NCI-H1436 treated with DMSO at 0.1 percent for 48 hours (cell line): ENCODE results near the gene LAPTM5.

ENCODE experiments used
- DNase-seq: peaks from one replicate; lab custom pipeline; 2025; lab: John Stamatoyannopoulos, UW

LAPTM5 gene

DNA sequence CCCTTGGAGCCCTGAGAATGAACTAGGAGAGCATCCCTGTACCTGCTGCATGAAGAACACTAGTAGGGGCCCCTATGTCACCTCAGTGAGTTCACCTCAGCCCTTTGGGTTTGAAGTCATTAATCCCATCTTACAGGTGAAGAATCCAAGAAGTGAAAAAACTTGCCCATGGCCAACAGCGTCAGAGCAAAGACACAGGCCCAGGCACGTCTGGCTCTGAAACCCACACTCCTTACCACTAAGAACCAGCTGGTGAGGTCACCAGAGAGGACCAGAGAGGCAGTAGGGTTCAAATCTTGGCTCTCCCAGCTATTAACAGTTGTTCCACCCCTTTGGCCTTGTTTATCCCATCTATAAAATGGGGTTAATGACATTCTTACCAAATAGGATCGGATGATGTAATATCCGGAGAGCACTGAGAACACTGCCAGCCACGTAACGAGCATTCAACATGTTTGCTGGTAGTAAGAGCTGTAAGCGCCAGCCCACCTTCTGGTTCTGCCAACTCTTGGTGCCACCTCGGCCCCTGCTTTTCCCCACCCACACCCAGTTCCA lies 43.0 kb downstream of the LAPTM5 start:
- no peak for DNase-seq

DNA sequence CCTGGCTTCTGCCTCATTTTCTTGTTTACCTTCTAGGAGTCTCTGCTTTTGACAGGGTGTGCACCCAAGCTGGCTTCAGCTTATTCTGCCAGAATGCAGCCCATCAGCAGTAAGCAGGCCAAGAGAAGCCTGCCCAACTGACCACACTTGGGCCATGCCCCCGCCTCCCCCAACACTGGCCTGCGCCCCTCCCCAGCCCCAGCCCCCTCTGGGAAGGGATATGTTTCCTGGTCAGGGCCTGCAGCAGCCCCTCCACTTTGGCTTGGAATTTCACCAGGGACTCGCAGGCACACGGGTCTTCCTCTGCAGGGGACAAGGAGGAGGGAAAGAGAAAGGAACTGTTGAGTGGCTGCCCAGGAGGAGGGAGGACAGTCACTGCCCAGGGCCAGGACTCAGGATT lies 43.5 kb downstream of the LAPTM5 start:
- no peak for DNase-seq

DNA sequence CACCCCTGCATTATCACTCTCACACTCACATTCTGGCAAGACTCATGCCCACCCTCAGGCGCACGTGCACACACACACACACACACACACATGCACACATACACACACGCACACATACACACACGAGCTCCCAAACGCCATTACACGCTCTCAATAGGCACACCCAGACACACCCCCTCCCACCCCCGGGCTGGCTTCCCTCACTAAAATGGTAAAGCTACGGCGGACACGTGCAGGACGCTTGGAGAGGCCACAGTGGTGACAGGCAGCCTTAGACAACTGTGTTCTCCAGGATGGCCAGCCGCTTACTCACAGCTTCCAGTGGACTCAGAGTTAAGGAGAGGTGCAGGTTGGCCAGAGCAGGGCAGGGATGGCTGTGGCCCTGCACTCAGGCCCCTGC lies 44.3 kb downstream of the LAPTM5 start:
- DNase-seq = no peak

DNA sequence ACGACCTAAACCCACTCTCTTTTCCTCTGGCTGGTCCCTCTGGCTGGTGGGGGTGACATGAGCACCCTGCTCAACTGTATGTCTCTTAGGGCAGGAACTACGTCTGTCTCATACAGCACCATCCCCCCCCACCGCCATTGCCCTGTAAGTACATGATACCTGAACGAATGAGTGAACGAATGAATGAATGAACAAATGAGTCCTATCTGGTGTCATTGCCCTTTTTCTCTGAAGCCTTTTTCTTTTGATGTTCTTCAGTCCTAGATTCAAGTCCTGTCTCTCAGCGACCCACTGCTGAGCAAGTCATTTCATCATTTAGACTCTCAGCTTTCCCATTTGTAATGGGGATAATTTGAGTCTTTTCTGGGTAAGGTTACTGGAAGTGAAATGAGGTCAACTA lies 45.0 kb downstream of the LAPTM5 start:
- DNase-seq = no peak

DNA sequence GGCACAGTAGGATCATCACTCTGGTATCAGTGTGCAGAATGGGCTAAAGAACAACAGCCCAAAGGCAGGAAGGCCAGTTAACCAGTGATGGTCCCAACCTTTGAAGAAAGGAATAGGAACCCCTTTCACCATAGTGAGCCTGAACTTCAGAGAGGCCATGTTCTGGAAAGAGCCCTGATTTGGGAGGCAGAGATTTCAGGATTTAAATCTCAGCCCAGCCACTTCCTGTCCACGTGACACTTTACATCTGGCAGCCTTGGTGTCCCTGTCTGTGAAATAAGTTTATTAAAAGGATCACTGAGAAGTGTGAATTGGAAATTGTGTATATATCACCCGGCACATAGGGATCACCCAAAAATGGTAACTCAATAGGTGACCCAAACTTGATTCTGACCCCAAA lies 47.2 kb downstream of the LAPTM5 start:
- no peak for DNase-seq

DNA sequence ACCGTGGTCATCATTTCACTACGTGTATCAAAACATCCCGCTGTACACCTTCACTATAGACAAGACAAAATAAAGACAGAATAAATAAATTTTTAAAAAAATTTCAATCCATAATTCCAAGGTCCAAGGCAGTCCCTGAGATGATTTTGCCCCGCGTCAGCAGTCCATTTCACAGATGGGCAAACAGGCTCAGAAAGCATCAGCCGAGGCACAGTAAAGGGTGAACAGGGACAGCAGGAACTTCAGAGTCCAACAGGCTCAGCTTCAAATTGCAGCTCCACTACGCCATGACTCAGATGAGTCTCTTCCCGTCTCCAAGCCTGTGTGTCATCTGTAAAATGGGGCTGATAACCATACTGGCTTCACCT lies 49.2 kb downstream of the LAPTM5 start:
- no peak for DNase-seq

DNA sequence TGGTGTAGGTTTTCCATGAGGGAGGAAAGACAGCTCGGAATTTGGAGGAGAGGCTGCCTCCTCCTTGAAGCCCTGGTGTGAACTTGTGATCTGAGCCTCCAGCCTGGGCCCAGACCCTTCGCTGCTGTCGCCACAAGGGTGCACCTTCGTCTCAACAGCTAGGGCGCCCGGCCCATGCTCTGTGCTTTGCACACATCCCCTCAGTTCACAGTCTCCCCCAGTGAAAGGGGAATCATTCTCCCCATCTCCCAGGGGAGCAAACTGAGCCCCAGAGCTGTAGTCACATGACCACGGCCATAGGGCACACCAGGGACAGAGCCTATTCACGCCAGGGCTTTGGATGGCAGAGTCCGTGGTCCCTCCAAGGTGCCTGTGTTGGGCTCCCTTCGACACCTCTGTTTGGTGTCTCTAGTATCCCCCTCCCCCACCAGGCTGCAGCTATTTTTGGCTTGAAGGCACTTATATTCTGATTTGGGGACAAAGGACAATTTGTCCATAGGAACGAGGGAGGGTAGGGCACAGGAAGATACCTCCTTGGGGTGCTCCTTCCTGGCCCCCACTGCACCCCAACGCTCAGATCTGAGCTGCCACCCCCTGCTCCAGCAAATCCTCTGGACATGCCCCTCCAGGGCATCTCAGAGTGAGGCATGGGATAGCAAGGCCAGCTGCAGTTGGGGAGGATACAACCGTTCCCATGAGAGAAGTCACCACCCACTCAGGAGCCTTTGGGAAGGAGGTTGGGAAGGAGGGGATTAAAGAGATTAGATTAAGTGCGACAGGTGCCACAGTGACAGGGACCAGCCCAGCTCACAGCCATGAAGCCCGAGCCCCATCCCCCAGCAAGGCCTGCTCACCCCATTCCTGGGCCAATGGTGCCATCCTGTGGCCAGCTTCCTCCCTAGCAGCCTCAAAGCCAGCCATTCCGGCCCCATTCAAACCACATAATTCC lies 49.9 kb downstream of the LAPTM5 start:
- DNase-seq = no peak

DNA sequence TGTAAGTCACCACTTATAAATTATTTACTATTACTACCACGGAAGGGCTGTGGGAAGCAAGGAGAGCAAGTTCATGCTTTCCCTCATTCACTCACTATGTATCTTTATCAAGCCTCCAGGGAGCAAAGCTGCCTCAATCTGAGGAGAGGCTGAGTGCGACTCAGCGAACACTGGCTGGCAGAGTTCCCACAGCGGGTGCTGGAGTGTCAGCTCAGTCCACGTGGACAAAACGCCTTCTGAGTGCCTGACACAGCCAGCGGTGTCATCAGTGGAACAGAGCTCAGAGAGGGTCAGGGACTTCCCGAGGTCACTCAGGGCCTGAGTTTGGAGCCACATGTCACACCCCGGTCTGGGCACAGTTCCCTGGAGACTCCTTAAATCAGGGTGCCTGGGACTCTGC lies 51.0 kb downstream of the LAPTM5 start:
- DNase-seq = peak; percentile 61

DNA sequence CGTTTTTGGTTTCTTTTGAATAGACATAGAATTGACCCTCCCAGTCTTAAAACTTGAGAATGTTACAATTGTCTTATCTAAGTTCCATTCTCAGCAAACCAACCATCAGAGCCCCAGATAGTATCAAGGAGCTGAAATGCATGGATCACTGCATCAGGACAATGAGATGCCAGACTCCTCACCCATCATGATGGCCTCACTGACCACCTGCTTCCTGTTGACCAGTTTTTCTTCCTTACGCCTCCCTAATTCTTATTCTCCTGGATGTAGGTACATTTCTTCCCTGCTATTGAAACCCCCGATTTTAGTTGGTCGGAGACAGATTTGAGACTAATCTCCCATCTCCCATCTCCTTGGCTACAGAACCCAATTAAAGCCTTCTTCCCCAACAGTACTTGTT lies 51.9 kb downstream of the LAPTM5 start:
- DNase-seq = no peak

DNA sequence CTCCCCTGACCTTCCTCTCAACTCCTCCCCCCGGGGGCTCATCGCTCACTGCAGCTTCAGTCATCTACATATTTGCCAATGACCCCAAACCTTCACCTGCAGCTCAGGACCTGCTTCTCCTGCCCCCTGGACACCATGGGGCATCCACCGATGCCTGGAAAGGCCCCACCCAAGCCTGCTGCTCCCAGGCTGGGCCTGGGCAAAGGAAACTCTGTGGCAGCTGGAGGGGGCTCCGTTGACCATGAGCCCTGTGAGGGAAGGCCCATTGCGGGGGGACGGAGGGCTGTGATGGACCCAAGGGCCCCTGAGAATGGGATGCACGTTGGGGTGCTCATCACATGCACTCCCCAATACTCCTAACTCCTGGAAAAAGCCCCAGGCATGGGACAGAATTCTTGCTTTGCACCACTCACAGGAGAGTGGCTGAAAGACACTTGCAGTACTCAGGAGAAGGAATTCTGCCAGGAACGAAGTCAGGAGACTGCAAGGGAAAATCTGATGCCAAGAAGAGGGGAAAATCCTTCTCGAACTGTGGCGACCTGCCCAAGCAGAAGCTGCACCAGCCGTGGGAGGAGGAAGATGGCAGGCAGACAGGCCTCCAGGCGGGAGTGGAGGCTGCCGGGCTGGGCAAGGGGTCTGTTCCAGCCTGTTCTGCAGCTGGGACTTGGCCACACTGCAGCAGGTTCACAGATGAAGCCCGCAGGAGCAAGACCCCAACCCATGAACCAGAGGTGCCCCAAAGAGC lies 52.6 kb downstream of the LAPTM5 start:
- DNase-seq = no peak

DNA sequence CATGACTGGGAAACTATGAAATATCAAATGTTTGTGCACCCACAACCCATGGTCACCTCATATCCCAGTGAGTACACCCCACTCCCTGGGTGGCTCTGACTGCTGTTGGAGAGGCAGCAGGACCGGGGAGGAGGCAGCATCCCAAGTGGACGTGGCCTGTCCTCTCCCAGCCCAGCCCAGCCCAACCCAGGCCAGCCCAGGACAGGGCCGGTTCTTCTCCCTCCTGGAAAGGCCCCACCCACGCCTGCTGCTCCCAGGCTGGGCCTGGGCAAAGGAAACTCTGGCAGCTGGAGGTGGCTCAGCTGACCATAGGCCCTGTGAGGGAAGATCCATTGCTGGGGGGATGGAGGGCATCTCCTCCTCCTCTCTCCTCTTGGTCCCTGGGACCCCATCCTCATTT lies 53.3 kb downstream of the LAPTM5 start:
- no peak for DNase-seq

DNA sequence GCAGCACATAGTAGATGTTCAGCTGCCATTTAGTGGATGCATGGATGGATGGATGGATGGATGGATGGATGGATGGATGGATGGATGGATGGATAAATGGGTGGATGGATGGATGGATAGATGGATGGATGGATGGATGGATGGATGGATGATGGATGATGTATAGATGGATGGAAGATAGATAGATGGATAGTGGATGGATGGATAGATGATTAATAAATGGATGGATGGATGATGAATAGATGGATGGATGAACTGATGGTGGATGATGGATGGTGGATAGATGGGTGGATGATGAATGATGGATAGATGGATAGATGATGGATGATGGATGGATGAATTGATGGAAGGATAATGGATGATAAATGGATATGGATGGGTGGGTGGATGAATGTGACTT lies 54.8 kb downstream of the LAPTM5 start:
- no peak for DNase-seq

DNA sequence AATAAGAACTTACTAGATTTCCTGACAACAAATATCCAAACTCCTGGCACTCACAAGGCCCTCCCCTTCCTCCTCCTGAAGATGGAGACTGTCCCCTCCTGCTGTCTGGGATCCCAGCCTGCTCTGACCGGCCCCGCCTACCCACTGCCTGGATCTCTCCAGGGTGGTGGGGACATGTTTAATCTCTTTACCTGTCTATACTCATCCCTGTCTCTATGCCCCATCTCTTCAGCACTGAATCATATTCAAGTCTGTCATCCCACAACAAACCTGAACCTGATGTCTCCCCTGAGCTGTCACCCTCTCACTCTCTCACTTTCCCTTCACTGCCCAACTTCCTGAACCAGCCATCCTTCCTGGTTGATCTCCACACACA lies 56.3 kb downstream of the LAPTM5 start:
- DNase-seq = no peak

DNA sequence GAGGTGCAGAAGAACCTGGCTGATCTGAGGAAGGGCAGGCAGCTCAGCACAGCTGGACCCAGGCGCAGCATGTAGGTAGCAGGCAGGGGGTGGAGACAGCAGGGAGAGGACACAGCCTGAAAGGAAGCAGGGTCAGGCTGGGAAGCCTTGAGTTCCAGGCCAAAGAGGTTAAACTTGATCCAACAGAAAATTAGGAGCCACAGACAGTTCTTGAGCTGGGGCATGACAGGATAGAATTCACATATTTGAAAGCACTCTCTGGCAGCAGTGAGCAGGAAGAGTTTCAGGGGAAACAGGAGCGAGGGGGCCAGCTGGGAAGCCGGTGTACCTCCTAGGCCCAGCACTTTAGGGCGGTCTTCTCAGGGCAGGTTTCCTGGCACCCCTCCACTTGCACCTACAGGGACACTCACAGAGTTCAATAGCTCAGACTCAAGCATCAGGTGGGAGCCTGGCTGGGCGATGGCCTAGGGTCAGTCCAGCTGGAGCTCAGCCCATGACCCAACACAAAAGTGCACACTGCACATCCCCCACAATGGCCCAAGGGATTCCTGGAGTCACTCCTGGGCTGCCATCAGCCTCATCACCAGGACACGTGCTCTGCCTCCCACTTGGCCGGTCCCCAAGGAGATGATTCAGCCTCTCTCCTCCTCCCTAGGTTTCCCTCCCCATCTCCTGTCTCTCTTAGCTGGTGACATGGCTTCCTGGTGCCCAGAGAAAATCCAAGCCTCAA lies 56.9 kb downstream of the LAPTM5 start:
- no peak for DNase-seq

DNA sequence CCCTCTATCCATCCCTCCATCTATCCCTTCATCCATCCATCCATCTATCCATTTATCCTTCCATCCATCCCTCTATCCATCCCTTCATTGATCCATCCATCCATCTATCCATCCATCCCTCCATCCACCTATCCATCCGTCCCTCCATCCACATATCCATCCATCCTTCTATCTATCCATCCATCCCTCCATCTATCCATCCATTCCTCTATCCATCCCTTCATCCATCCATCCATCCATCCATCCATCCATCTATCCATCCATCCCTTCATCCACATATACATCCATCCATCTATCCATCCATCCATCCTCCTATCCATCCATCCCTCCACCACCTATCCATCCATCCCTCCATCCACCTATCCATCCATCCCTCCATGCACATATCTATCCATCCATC lies 57.8 kb downstream of the LAPTM5 start:
- DNase-seq = no peak

DNA sequence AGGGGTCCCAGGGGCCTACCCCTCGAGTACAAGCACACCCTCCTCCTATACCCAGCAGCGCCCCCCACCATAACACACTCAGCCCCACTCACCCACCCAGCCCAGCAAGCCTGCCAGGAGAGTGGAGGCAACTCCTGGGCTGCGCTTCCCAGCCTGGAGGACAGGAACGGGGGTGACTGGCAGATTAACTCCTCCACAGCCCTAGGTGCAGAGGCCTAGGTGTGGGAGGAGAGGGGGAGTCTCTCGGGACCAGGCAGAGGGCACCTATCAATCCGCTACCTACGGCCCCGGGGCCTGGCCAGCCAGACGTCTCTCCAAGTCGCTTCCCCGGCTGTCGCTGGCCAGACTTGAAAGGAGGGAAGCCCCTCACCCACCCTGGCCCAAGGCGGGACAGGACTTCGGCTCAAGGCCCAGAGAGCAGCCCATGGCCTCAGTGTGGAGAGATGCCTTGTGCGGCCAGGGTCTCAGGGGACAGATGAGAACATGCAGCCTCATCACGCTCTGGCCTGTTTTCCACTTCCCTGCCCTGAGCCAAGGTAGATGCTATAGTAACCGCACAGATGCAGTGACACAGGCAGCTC lies 59.1 kb downstream of the LAPTM5 start:
- no peak for DNase-seq

DNA sequence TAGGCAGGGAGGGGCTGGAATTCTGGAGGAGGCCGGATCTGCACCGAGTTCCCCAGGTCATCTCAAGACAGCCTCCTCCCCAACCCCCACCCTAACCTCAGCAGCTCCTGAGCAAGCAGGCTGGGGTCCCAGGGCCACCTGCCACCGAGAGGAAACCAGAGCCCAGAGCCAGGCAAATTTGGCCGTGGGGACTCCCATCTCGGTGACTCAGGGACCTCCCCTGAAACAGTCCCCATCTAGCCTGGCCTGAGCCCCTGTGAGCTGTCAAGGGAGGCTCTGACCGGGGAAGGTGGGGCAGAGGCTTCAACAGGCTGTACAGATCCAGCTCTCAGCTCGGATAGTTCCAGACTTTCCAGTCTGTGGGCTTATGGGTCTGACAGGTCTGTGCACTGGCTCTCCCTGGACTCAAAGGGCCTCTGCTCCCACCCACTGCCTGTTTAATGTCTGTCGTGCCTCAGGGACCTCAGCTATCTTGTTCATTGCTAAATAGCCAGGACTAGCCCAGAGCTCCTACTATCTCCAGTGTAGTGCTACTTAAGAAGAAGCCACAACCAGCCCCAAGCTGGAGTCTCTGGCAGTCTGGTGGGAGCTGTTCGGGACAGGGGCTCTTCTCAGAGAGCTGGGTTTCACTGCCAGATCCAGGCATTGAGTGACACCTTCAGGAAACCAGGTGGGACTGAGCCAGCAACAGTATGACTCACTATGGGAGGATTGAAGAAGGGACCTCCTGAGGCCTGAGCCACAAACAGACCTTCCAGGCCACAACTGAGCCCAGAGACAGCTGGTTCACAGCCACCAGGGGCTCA lies 59.8 kb downstream of the LAPTM5 start:
- DNase-seq = no peak

DNA sequence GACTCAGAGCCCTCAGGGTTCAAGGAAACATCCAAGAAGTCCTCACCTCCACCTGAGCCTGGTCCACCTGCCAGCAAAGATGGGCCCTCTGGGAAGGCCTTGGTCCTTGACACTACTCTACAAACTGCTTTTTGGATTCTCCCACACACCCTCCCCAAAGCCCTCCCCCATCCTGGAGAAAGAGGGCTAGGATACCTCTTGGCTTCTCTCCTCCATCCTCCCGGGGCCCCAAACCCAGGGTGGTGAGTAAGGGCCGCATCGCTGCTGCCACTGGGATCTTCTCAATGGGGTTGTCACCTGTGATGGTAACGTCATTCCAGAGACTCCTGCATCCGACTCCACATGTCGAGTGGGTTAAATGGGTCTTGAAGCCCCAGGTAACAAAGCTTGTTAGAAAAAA lies 60.7 kb downstream of the LAPTM5 start:
- DNase-seq = no peak

DNA sequence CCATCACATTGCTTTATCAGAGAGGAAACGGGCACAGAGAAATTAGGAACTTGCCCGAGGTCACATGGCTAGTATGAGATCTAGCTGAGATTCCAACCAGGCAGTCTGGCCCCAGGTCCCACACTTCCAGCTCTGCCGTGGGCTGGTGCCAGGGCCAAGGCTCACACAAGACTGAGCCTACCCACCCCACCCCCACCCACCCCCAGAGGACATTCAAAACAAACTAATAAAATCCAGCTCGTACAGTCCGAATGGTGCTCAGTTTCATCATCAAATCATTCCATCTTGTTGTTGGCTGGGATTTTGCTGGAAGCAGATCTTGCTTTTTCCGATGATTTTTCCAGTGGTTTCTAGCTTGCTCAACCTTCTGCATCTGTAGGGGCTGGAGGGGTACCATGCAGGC lies 62.1 kb downstream of the LAPTM5 start:
- no peak for DNase-seq

DNA sequence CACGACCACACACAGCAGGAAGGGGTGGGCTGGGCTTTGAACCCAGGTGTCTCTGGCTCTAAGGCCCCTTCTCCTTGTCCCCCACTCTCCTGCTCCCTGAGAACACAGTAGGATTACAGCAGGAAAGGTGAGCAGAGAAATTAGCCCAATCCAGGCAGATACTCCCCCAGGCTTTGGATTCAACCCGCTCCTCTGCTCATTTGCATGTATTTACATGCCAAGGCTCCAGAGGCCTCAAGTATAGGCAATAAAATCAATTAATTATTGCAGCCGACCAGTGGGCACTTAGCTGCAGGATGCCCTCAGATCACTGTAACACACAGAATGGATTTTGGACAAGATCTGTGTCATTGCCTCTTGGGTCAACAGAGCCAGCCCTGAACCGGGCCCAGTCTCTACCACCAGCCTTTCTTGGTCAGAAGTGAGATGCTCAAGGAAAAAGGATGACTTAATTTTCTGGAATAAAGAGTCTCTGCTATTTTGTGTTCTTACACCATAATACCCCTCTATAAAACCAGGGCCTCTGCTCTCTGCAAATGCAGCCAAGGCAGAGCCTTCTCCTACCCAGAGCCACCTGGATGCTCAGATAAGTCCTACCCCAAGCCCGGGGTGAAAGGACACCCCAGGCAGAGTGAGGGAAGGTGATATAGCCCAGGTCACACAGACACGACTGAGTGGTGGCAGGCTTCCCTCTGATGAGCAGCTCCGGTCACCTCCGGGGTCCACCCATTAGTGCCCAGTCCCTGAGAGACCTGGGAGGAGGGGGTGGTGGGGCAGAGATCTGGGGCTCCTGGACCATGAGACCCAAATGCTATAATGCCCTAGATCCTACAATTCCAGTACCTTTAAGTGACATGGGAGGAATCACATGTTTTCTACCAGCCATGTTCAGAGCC lies 63.0 kb downstream of the LAPTM5 start:
- no peak for DNase-seq
